HG03378 (cell line): ENCODE measurements around the gene SLC22A31.

Source experiments
- ATAC-seq: cut with Tn5 transposase; IDR thresholded peaks from one replicate; pipeline ENCODE4 v1.9.1; 2021; ENCODE audit warnings: mild to moderate bottlenecking, moderate library complexity; ENCODE audit not compliant: unreplicated experiment

The SLC22A31 gene

DNA sequence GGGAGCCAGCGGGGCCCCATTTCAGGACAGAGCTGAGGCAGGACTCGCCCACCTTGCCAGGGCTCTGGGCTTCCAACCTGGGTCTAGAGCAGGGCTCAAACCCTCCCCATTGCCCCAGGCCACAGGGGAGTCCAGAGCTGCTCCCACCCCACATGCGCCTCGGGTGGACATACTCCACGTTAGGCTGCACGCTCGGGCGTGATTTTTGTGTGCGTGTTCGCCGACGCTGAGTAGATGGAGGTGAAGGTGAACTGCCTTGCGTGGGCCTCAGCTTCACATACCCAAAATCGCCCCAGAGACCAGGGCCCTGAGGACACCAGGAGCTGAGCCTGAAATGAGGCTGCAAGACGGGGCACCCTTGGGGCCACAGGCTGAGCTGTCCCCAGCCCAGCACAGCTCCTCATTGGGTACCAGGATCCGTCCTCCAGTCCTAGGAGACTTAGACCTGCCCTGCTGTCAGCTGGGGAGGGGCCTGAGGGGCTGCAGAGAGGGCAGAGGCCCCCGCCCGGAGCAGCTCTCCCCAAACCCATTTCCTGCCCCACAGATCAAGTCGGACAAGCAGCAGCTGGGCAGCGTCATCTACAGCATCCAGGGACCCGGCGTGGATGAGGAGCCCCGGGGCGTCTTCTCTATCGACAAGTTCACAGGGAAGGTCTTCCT is 20.6 kb downstream of the SLC22A31 start:
- ATAC-seq, result no peak

DNA sequence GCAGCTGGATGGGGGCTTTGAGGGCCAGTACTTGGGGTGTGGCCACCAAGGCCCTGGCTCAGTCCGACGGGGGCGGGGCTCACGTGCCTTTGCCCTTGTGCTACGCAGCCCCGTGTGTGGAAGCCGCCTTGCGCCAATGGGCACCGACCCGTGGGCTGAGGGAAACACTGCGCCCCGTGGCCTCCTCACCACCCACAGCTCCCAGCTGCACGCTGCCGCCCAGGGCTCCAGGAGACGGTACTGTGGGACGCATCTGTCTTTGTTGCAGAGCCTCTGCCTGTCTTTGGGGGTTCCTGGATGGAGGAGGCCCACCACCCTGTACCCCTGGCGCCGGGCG is 21.2 kb downstream of the SLC22A31 start:
- no peak for ATAC-seq

DNA sequence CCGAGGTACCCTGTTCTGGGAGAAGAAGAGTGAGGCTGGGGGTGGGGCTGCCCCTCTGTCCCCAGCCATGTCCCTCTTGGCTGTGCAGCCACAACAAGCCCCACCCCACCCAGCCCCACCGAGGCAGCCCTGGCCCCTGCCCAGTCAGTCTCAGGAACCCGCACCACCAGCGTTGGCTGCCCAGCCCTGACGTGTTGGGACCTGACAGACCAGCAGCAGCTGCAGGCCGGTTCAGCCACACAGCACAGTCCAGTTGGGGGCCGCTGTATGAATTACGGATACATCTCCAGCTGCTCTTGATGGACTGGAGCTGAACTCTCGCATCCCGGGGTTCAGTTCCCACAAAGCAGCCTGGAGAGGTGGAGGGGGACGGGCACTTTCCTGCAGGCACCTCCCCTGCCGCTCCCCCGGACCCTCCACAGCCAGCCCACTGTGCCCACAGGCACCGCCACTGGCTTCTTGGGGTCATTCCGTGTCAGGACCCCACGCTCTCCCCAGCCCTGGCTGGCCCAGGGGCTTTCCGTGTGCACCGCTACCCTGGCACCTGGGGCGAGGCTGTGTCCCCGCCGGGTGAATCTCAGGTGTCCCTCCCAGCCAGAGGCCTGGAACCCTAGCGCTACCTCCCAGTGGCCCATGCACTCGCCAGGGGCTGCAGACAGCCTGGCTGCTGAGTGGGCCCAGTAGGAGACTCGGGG is 21.7 kb downstream of the SLC22A31 start:
- ATAC-seq, result no peak

- no peak for ATAC-seq
Observed at GRCh38 chr16:89177501-89177900, 22.8 kb downstream of the SLC22A31 start.

- ATAC-seq, result no peak
Observed at GRCh38 chr16:89176717-89177116, 23.6 kb downstream of the SLC22A31 start.

DNA sequence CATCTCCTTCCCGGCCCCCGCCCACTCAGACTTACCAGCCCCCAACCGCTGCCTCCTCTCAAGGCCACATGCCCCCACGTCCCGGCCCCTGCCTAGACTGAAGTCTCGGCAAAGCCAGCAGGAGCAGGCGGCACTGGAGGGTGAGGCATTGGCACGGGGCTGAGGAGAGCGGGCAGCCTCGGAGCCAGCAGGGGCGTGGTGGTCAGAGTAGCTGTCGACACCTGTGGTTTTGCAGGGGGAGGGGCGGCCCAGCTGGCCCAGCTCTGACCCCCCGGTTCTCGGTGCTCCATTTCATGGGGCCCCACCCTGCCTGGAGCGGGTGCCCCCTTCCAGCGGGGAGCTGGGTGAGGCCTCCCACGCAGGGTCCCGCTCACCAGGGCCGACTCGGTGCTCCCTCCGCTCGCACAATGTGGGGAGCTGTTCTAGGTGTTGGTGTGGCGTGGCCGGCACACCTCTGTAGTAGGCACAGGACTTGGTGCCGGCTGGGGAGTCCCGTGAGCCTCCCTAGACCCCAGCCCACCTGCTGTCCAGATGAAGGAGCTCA is 24.1 kb downstream of the SLC22A31 start:
- no peak for ATAC-seq

GRCh38 chr16:89175280-89176146 is 24.8 kb downstream of the SLC22A31 start:
- no peak for ATAC-seq

GRCh38 chr16:89174877-89175276 is 25.5 kb downstream of the SLC22A31 start:
- ATAC-seq, result no peak

DNA sequence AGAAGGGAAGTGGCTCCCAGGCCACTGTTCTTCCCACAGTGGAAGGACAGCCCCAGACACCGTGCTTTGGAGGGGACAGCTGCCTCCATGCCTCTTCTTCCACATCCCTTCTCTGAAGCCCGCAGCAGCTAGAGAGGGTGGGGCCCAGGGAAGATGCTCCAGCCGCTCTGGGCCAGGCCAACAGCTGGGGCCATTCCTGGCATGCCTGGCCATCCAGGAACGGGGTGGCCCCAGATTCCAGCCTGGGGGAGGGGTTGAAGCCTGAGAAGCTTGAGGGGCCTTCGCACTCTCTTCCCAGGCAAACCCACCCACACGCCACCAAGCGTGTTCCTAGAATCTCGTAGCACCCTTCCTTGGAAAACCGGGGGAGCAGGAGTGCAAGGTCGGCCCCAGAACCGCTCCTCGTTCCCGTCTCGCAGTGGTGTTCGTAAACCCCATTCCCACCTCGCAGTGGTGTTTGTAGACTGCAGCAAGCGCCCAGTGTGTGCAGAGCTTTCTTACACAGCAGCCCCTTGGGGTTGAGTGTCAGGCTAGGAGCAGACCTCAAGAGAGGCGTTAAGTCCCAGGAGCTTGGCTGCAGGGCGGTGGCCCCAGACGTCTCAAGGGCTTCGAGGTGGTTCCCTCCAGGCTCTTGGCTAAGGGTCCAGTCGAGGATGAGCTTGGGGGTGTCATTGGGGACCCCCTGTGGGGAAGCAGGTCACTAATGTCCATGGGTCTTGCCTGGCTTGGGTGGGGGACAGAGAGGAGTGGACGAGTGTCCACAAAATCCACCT is 26.1 kb downstream of the SLC22A31 start:
- ATAC-seq, result no peak

- ATAC-seq, result no peak
Observed at GRCh38 chr16:89173174-89173921, 27.0 kb downstream of the SLC22A31 start.

DNA sequence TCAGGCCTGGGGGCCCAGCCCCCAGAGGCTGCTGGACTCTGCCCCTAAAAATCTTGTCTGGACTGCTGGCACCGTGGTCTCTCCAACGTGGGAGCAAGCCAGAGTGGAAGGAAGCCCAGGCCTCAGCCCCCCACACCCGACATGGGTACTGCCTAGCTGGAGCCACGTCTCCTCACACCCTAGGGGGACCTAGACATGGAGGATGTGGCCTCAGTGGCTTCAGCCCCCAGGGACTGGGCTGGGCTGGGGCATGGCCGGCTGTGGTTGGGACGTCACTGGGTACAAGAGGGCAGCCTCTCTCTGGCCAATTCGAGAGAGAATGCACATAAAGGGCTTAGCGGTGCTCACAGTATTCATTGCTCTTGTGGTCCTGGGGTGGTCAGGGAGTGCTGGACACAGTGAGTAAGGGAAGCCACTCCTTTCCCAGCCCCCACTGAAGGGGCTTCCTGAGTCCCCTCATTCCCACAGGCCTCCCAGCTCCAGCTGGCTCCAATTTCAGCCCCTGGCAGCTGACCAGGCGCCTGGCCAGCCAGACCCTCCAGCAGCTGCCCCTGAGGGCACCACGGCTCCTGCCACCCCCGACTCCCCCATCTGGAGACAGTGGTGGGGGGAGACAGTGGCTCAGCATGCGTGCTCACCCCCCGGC is 27.7 kb downstream of the SLC22A31 start:
- no peak for ATAC-seq

DNA sequence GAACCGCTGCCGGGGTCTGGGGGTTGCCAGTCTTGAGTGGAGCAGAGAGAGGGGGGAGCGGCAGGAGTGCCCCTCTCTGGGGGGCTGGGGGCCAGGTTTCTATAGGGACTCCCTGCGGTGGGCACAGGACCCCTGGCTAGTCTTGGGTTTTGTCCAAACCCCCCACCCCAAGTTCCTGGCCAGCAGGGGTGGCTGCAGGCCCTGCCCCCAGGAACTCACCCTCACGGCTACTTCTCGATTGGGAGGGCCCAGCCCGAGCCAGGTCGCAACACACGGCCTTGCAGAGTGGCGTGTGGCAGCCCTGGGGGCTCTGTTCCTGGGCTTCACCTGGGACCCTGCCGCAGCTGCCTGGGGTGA is 28.2 kb downstream of the SLC22A31 start:
- no peak for ATAC-seq

- ATAC-seq, result no peak
Observed at GRCh38 chr16:89171216-89172170, 28.8 kb downstream of the SLC22A31 start, which contains the start of gene CDH15. TSS of gene CDH15 (plus strand) at chr16:89171748. CDS start at chr16:89171832, 84 bp downstream.

DNA sequence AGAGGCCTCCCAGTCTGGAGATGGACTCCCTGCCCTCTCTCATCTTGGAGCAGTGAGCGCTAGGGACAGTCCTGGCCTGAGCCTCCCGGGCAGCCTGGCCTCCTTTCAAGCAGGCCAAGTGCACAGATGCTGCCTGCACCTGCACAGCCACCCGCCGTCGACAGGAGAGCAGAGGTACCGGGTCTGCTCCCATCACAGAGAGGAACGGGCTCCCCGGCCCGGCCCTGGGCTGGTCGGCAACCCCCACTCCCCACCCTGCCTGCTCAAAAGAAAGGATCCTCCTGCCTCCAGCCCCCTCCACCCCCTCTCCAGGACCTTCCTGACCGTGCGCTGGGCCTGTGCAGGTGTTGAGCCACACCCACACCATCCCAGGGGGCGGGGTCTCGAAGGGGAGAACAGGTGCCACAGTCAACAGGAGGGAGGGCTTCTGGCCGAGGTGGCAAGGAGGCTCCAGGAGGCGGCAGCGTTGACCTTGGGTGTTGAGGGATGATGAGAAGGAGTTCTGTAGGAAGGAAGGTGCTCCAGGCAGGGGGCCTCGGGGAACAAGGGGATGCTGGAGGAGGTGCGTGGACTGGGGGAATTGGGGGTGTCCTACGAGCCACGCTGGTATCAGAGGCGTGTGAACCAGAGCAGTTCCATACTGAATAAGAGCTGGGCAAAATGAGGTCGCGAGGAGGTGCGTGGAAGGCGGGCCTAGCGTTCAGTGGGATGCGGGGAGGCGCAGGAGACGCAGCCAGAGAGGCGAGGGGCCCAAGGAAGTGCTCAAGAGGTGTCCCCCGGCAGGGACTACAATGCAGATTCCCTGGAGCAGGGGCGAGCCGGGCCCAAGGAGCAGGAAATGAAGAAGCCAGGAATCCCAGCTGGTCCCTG is 29.8 kb downstream of the SLC22A31 start:
- no peak for ATAC-seq

GRCh38 chr16:89169778-89170177 is 30.6 kb downstream of the SLC22A31 start:
- ATAC-seq, result no peak

DNA sequence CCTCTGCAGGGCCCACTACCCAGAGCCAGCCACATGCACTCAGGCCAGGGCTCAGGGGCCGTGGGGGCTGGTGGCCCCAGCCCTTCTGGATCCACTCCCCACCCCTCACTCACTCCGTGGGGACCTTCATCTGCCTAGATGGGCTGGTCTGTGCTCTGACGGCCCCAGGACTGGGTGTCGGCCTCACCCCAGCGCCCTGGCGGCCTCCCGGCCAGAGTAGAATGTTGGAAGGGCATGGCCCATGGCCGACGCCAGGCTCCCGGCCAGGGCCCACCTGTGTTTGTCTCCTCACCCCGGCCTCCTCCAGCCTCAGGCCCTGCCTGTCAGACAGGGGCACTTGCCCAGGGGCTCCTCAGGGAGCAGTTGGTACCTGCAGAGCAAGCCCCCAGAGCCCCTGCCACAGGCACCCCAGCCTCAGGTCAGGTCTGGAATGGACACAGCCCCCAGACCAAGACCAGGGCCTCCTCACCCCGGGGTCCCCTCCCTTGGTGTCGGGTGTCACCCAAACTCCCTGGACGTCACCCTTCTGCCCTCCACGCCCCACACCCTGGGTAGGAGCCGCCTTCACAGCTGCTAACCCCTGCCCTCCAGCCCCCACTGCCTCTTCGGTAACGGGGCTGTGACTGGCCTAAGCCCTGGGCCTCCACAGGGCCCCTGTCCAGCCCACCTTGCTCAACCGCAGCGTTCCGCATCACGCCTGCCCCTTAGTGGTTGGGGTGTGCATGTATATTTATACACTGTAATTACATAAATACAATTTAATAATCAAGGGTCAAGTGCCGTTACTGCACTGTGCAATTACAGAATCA is 31.8 kb downstream of the SLC22A31 start:
- no peak for ATAC-seq
